Stimulated activated CD8-positive, alpha-beta memory T cell treated with anti-CD3 and anti-CD28 coated beads, Interleukin-4, amount 100 ng/mL, for 1 hour (primary cell): ENCODE results near the gene NUP160.
"Not testable (repeated sequence)": the region's sequence is repeated elsewhere in the genome, so short reads cannot be mapped to it uniquely, and the experiment has no call there.

Source experiments
- DNase-seq, 2 donors: peaks; one replicate each; pipeline ENCODE4 v3.0.0-alpha.2; 2020; ENCODE audit warnings: low read depth in 2 of 2, low spot score in 1 of 2

NUP160 gene, protein sequence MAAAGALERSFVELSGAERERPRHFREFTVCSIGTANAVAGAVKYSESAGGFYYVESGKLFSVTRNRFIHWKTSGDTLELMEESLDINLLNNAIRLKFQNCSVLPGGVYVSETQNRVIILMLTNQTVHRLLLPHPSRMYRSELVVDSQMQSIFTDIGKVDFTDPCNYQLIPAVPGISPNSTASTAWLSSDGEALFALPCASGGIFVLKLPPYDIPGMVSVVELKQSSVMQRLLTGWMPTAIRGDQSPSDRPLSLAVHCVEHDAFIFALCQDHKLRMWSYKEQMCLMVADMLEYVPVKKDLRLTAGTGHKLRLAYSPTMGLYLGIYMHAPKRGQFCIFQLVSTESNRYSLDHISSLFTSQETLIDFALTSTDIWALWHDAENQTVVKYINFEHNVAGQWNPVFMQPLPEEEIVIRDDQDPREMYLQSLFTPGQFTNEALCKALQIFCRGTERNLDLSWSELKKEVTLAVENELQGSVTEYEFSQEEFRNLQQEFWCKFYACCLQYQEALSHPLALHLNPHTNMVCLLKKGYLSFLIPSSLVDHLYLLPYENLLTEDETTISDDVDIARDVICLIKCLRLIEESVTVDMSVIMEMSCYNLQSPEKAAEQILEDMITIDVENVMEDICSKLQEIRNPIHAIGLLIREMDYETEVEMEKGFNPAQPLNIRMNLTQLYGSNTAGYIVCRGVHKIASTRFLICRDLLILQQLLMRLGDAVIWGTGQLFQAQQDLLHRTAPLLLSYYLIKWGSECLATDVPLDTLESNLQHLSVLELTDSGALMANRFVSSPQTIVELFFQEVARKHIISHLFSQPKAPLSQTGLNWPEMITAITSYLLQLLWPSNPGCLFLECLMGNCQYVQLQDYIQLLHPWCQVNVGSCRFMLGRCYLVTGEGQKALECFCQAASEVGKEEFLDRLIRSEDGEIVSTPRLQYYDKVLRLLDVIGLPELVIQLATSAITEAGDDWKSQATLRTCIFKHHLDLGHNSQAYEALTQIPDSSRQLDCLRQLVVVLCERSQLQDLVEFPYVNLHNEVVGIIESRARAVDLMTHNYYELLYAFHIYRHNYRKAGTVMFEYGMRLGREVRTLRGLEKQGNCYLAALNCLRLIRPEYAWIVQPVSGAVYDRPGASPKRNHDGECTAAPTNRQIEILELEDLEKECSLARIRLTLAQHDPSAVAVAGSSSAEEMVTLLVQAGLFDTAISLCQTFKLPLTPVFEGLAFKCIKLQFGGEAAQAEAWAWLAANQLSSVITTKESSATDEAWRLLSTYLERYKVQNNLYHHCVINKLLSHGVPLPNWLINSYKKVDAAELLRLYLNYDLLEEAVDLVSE (N-terminal part only)

DNA sequence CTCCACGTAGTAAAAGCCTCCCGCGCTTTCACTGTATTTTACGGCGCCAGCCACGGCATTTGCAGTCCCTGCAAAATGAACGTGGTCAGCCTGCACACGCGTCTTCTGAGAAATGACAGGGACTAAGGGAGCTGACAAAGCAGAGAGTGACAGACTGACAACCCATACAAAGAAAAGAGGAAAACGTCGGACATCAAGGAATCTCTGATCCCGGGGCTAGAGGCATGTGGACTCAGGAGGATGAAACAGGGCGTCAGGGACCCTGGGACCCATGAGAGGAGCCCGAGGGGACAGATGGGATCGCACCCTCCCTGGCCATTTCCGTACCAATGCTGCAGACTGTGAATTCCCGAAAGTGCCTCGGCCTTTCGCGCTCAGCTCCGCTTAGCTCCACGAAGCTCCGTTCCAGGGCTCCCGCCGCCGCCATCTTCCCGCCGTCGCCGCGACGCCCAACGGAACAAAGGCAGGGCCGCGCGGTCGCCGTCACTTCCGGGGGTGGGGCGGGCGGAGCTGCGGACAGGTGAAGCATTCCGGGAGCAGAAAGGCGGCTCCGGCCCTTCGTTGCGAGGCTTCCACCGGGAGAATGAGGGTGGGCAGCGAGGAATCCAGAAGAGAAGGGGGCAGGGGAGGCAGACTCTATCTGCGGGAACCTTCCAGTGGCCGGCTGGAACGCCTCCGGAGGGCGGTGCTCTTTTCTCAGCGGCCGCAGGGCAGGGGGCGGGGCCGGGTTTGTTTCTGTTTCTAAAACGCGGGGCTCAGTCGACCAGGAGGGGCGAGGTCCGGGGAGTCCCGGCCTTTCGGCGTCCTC is at the start of gene NUP160:
NUP160 (minus strand) TSS at position 459 of the 808 bp plus-strand sequence; CDS start at position 427, 32 bp downstream.
- DNase-seq, result peak; percentile 76 to 81

DNA sequence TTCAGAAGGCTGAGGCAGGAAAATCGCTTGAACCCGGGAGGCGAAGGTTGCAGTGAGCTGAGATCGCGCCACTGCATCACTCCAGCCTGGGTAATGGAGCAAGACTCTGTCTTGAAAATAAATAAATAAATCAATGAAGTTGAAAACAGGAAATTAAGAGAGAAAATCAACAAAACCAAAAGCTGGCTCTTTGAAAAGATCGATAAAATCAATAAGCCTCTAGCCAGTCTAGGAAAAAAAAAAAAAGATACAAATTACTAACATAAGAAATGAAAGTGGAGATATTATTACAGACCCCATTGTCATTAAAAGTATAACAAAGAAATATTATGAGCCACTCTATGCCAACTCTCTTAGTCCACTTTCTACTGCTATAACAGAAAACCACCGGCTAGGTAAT is 48.0 kb upstream of the NUP160 start:
- no peak for DNase-seq

- DNase-seq, result no peak
Observed at GRCh38 chr11:47895035-47895434, 46.9 kb upstream of the NUP160 start.

DNA sequence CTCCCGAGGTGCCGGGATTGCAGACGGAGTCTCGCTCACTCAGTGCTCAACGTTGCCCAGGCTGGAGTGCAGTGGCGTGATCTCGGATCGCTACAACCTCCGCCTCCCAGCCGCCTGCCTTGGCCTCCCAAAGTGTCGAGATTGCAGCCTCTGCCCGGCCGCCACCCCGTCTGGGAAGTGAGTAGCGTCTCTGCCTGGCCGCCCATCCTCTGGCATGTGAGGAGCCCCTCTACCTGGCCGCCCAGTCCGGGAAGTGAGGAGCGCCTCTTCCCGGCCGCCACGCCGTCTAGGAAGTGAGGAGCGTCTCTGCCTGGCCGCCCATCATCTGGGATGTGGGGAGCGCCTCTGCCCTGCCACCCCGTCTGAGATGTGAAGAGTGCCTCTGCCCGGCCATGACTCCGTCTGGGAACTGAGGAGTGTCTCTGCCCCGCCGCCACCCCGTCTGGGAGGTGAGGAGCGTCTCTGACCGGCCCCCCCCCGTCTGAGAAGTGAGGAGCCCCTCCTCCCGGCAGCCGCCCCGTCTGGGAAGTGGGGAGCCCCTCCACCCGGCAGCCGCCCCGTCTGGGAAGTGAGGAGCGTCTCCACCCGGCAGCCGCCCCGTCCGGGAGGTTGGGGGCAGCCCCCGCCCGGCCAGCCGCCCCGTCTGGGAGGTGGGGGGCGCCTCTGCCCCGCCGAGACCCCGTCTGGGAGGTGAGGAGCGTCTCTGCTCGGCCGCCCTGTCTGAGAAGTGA is 44.6 kb upstream of the NUP160 start:
- DNase-seq, result not testable (repeated sequence)

GRCh38 chr11:47891886-47892285 is 43.7 kb upstream of the NUP160 start:
- no peak for DNase-seq

GRCh38 chr11:47889714-47890441 is 41.7 kb upstream of the NUP160 start:
- no peak for DNase-seq

GRCh38 chr11:47887910-47888569 is 39.9 kb upstream of the NUP160 start:
- no peak for DNase-seq

DNA sequence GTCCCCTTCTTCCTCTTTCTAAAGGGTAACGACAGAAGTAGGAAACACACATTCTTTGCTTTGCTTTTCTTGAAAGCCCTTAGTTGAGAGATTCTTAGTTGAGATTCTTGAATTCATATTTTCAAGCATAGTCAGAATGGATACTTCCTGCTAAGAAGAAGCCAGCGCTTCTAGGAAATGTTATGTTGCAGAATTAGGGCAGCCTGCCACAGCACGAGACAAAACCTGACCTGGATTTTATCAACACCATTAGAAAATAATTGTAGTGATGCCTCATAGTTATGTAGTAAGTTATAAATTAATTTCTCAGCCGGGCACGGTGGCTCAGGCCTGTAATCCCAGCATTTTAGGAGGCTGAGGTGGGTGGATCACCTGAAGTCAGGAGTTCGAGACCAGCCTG is 37.9 kb upstream of the NUP160 start:
- no peak for DNase-seq

DNA sequence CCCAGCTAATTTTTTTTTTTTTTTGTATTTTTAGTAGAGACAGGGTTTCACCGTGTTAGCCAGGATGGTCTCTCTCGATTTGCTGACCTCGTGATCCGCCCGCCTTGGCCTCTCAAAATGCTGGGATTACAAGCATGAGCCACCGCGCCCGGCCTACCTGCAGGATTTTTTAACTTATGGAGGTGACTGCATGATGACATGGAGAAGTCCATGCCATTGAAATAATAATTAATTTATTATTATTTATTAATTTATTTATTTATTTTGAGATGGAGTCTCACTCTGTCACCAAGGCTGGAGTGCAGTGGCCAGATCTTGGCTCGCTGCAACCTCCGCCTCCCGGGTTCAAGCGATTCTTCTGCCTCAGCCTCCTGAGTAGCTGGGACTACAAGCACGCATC is 34.3 kb upstream of the NUP160 start:
- DNase-seq, result not testable (repeated sequence)

GRCh38 chr11:47881145-47881544 is 33.0 kb upstream of the NUP160 start:
- DNase-seq, result no peak

DNA sequence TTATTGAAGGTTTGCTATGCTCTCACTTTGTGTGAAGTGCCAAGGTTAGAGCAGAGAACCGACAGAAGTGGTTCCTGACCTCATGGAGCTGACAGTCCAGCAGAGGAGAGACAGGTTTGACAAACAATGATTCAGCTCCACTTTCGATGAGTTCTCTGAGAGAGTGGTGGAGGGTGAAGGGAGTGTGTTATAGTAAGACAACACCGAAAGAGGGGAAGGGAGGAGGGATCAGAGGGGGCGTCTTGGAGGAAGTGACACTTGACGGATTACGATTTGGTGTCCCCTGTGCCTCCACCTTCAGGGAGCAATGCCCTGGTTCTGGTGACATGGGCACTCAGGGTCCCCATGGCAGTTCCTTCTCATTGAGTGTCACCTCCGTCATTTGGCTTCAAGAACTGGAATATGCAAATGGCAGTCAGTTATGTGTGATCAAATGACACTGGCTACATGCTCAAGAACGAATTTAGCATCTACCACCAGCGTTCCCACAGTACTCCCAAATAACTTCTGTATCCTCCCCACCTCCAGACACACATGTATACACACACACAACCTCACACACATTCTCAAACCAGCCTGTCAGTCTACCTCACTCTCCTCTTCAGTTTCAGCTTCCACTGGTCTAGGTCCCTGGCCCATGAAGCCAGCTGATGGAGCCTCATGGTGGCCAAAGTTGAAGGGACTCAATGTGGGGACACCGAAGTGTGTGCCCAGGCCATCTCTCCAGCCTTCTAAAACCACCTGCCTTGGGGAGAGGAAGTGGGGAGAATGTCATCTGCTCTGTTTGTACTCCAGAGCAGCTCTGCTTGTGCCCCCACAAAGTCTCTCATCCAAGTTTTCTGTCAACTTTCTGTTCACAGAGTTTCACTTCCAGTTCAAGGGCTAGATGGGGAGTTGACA is 31.4 kb upstream of the NUP160 start:
- no peak for DNase-seq

DNA sequence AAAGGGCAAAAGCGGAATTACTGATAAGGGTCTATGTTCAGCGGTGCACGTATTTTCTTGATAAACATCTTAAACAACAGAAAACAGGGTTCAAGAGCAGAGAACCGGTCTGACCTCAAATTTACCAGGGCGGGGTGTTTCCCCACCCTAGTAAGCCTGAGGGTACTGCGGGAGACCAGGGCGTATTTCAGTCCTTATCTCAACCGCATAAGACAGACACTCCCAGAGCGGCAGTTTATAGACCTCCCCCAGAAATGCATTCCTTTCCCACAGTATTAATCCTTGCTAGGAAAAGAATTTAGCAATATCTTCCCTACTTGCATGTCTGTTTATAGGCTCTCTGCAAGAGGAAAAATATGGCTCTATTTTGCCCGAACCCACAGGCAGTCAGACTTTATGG is 27.7 kb upstream of the NUP160 start:
- not testable (repeated sequence) for DNase-seq

GRCh38 chr11:47870404-47870803 is 22.3 kb upstream of the NUP160 start:
- DNase-seq, result no peak

DNA sequence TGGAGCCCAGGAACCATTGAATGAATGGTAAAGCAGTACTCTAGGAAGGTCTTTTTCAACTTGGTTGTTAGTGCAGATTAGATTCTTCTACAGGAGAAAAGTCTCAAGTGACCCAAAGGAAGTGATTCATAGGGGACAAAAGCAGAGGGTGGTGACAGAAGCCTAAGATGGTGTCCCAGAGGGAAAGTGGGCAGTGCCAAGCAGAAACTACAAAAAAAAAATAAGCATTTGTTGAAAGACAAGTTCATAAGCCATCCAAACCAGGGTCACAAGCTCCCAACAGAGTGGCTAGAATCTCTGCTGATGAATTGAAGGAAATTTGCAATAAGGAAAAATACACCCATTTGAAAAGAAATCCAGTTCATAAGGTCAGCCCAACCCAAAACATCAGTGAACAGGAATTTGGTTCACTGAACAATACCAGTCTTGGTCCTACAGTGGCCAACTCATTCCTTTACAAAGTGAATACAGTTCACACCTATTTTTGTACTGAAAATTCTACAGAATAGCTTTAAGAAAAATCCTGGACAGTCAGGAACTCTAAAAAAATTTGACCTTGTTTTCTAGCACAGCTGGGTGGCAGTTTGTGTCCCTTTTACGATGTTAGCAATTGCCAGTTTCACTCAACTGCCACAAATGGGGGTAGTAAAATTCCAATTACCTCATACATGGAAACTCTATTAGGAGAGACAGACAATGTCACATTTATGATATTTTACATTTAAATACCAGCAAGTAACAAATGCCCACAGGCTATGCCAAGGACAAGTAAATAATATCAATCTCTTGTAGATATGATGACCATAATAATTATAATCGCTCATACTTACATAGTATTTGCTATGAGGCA is 21.6 kb upstream of the NUP160 start:
- no peak for DNase-seq

DNA sequence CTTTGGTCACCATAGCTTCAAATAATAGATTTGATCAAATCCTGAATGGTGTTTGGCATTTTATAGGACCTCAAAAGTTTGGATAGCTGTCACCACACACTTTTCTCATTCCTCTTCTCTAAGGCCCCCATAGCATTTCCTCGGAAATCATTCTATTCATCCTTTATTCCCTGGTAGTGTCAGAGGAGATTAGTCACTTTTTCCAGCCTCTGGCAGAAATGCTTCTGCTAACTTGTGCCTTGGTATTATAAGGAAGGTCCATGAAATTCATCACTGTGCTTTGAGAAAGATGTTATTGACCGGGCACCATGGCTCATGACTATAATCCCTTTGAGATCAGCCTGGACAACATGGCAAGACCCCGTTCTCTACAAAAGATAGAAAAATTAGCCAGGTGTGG is 19.7 kb upstream of the NUP160 start:
- DNase-seq, result no peak

GRCh38 chr11:47866892-47867291 is 18.7 kb upstream of the NUP160 start:
- DNase-seq, result not testable (repeated sequence)

- DNase-seq, result no peak
Observed at GRCh38 chr11:47864901-47865300, 16.8 kb upstream of the NUP160 start.
